Thyroid gland (tissue), 4 donors: ENCODE measurements around the gene FXYD6.

Experiments used
- CTCF ChIP-seq, 6 experiments: fragments of 200-600 bp in 3 of 6; fragments of 450-650 bp in 3 of 6; sonication (generic) in 3 of 6; IDR thresholded peaks; one replicate each; pipeline ENCODE4 v1.5.1; 2016 to 2019; ENCODE audit warnings: antibody characterized with exemption in 6 of 6, mild to moderate bottlenecking in 2 of 6, inconsistent platforms in 1 of 6, moderate library complexity in 1 of 6
- POLR2A ChIP-seq, 2 donors: fragments of 450-650 bp; IDR thresholded peaks; one replicate each; pipeline ENCODE4 v1.6.1; 2017; ENCODE audit warnings: antibody characterized with exemption in 2 of 2, mild to moderate bottlenecking in 2 of 2, moderate library complexity in 1 of 2

GRCh38 chr11:117849781-117850414 lies 26.6 kb downstream of the FXYD6 start:
- TF ChIP-seq CTCF (IDR thresholded peaks at IDR 0.05) (no peak), POLR2A (IDR thresholded peaks at IDR 0.05) (no peak)
